H9 (cell line): ENCODE data around the gene VRK3. TPM values are rescaled to one million over a fixed set of nuclear protein-coding genes. Genes with fewer than 3 reads are reported as not detected.
"Not testable (repeated sequence)": the region's sequence is repeated elsewhere in the genome, so short reads cannot be mapped to it uniquely, and the experiment has no call there.

Source experiments
- DNase-seq: peaks from one replicate; pipeline ENCODE4 v3.0.0-alpha.2; 2017
- H2AFZ ChIP-seq: one replicate; pipeline ENCODE4 v1.6.1; 2013; ENCODE audit warnings: mild to moderate bottlenecking, low read length, control low read depth, moderate library complexity
- H2AK5ac ChIP-seq: 2 replicates; pipeline ENCODE4 v1.6.1; 2013; ENCODE audit warnings: low read length, control low read depth, mixed read lengths; ENCODE audit not compliant: insufficient read length
- H2BK120ac ChIP-seq: one replicate; pipeline ENCODE4 v1.6.1; 2013; ENCODE audit warnings: low read depth, mild to moderate bottlenecking, low read length, control low read depth, inconsistent platforms; ENCODE audit not compliant: poor library complexity, severe bottlenecking
- H2BK12ac ChIP-seq: 2 replicates; pipeline ENCODE4 v1.6.1; 2013; ENCODE audit warnings: low read length, control low read depth, mixed read lengths, low read depth; ENCODE audit not compliant: insufficient read length
- H2BK15ac ChIP-seq: 2 replicates; pipeline ENCODE4 v1.6.1; 2013; ENCODE audit warnings: low read depth, low read length, control low read depth
- H2BK20ac ChIP-seq: one replicate; pipeline ENCODE4 v1.6.1; 2013; ENCODE audit warnings: low read depth, mild to moderate bottlenecking, low read length, control low read depth, inconsistent platforms; ENCODE audit not compliant: poor library complexity, severe bottlenecking
- H2BK5ac ChIP-seq: 2 replicates; pipeline ENCODE4 v1.6.1; 2013; ENCODE audit warnings: low read length, control low read depth, mixed read lengths; ENCODE audit not compliant: insufficient read length
- H3K14ac ChIP-seq: 2 replicates; pipeline ENCODE4 v1.6.1; 2013; ENCODE audit warnings: low read length, control low read depth; ENCODE audit not compliant: insufficient read depth
- H3K18ac ChIP-seq: 2 replicates; pipeline ENCODE4 v1.6.1; 2013; ENCODE audit warnings: low read depth, mild to moderate bottlenecking, mixed read lengths, low read length, control low read depth; ENCODE audit not compliant: insufficient read length
- H3K23ac ChIP-seq: 2 replicates; pipeline ENCODE4 v1.6.1; 2013; ENCODE audit warnings: low read length, control low read depth, mixed read lengths, low read depth; ENCODE audit not compliant: insufficient read length
- H3K23me2 ChIP-seq: 2 replicates; pipeline ENCODE4 v1.6.1; 2013; ENCODE audit warnings: low read depth, mild to moderate bottlenecking, mixed read lengths, low read length, control low read depth; ENCODE audit not compliant: insufficient read length, poor library complexity, severe bottlenecking
- H3K27ac ChIP-seq: 2 replicates; pipeline ENCODE4 v1.5.1; 2013; ENCODE audit warnings: low read length, control low read depth, mixed read lengths, low read depth; ENCODE audit not compliant: insufficient read length
- H3K27me3 ChIP-seq: 2 replicates; pipeline ENCODE4 v1.6.1; 2013; ENCODE audit warnings: low read length, control low read depth, inconsistent platforms; ENCODE audit not compliant: insufficient read depth
- H3K4ac ChIP-seq: 2 replicates; pipeline ENCODE4 v1.6.1; 2013; ENCODE audit warnings: low read depth, mild to moderate bottlenecking, control low read depth, inconsistent platforms, low read length, moderate library complexity
- H3K4me1 ChIP-seq: 2 replicates; pipeline ENCODE4 v1.6.1; 2013; ENCODE audit warnings: low read length, control low read depth, inconsistent platforms; ENCODE audit not compliant: insufficient read depth
- H3K4me2 ChIP-seq: 2 replicates; pipeline ENCODE4 v1.6.1; 2013; ENCODE audit warnings: low read length, control low read depth, mixed read lengths; ENCODE audit not compliant: insufficient read length, insufficient read depth
- H3K56ac ChIP-seq: 2 replicates; pipeline ENCODE4 v1.6.1; 2013; ENCODE audit warnings: low read depth, mild to moderate bottlenecking, mixed read lengths, low read length, control low read depth; ENCODE audit not compliant: insufficient read length
- H3K79me1 ChIP-seq: 2 replicates; pipeline ENCODE4 v1.6.1; 2013; ENCODE audit warnings: low read depth, mild to moderate bottlenecking, moderate library complexity, low read length, control low read depth, inconsistent platforms; ENCODE audit not compliant: insufficient read depth, poor library complexity, severe bottlenecking
- H3K79me2 ChIP-seq: 2 replicates; pipeline ENCODE4 v1.6.1; 2013; ENCODE audit warnings: low read length, control low read depth, inconsistent platforms; ENCODE audit not compliant: insufficient read depth
- H3K9ac ChIP-seq: 2 replicates; pipeline ENCODE4 v1.6.1; 2013; ENCODE audit warnings: low read length, control low read depth, mixed read lengths; ENCODE audit not compliant: insufficient read length; ENCODE audit errors: extremely low read depth
- H3K9me3 ChIP-seq: one replicate; pipeline ENCODE4 v1.6.1; 2013; ENCODE audit warnings: low read depth, low read length, inconsistent platforms; ENCODE audit not compliant: control insufficient read depth
- H3T11ph ChIP-seq: one replicate; pipeline ENCODE4 v1.6.1; 2013; ENCODE audit warnings: mild to moderate bottlenecking, low read length, control low read depth, inconsistent platforms
- H4K20me1 ChIP-seq: one replicate; pipeline ENCODE4 v1.6.1; 2013; ENCODE audit not compliant: control insufficient read depth, insufficient read length, insufficient read depth
- H4K5ac ChIP-seq: 2 replicates; pipeline ENCODE4 v1.6.1; 2013; ENCODE audit warnings: low read depth, mild to moderate bottlenecking, mixed read lengths, low read length, control low read depth; ENCODE audit not compliant: insufficient read length
- H4K8ac ChIP-seq: replicated peaks from 2 replicates; pipeline ENCODE4 v1.6.1; 2013; ENCODE audit warnings: low read length, control low read depth, mixed read lengths, low read depth; ENCODE audit not compliant: insufficient read length
- H4K91ac ChIP-seq: 2 replicates; pipeline ENCODE4 v1.6.1; 2013; ENCODE audit warnings: low read depth, mild to moderate bottlenecking, moderate library complexity, mixed read lengths, low read length, control low read depth; ENCODE audit not compliant: insufficient read length
- H3K27ac Mint-ChIP-seq, 3 experiments: 2 replicates in 2 of 3; 3 replicates in 1 of 3; pipeline ENCODE4 v1.8.0; 2020 to 2021; ENCODE audit warnings: mixed read lengths in 3 of 3, mild to moderate bottlenecking in 1 of 3, moderate library complexity in 1 of 3
- H3K27me3 Mint-ChIP-seq: 2 replicates; pipeline ENCODE4 v1.8.0; 2021; ENCODE audit warnings: low read depth, mild to moderate bottlenecking, moderate library complexity, mixed read lengths
- H3K36me3 Mint-ChIP-seq, 3 experiments: 2 replicates in 2 of 3; 3 replicates in 1 of 3; pipeline ENCODE4 v1.8.0; 2020 to 2021; ENCODE audit warnings: low read depth in 3 of 3, mixed read lengths in 3 of 3; ENCODE audit not compliant: insufficient read depth in 1 of 3
- H3K4me1 Mint-ChIP-seq, 2 experiments: 2 replicates each; pipeline ENCODE4 v1.8.0; 2020; ENCODE audit warnings: mixed read lengths in 2 of 2
- H3K4me3 Mint-ChIP-seq, 2 experiments: 2 replicates in 1 of 2; 3 replicates in 1 of 2; pipeline ENCODE4 v1.8.0; 2020 to 2021; ENCODE audit warnings: mild to moderate bottlenecking in 2 of 2, mixed read lengths in 2 of 2, moderate library complexity in 1 of 2
- H3K9me3 Mint-ChIP-seq, 2 experiments: 2 replicates in 1 of 2; 3 replicates in 1 of 2; pipeline ENCODE4 v1.8.0; 2020; ENCODE audit warnings: mild to moderate bottlenecking in 2 of 2, mixed read lengths in 2 of 2, moderate library complexity in 1 of 2
- WGBS: extraction: QIAGEN DNeasy Blood & Tissue Kit; methylation state at CpG from one replicate; pipeline ENCODE4 v1.1.7; 2013; ENCODE audit warnings: missing lambda C conversion rate, low lambda C conversion rate, mixed read lengths; ENCODE audit not compliant: insufficient read length; ENCODE audit errors: extremely low coverage; 5-methylcytosine and 5-hydroxymethylcytosine counted together
- total RNA-seq: library from RNA; stranded (reverse); gene quantifications from 2 replicates; pipeline ENCODE4 v1.2.1, GENCODE V29; 2021
- TF ChIP-seq, protein P1 (sequence below): fragments of 200-600 bp; sonication (generic); conservative IDR thresholded peaks from 3 replicates; pipeline ENCODE4 v1.8.0; 2021; ENCODE audit warnings: antibody characterized with exemption, mild to moderate bottlenecking

The VRK3 gene
- total RNA-seq, 1 experiment from 2014 or later = 33.5 TPM

DNA sequence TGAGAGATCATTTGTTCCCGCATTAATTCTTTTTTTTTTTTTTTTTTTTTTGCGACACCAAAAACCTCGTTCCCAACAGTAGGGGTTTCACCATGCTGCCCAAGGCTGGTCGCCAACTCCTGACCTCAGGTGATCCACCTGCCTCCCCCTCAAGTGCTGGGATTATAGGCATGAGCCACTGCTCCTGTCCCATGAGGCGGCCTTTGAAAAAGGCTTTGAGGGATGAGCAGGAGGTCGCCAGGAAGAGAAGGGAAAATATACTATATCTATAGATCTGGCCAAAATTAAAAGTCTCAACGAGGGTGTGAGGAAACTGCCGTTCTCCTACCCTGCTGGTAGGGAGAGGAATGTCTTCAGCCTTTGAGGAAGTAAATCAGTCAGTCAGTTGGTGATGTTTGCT is 26.8 kb upstream of the VRK3 start:
- Mint-ChIP-seq H3K4me3 (no peak overlapping the region), H3K27ac (peak overlapping the region in 1 of 3 experiments; percentile 62; a peak in 1 of 7 replicates), H3K9me3 (peaks cover 48 to 62% of the 10 kb centered on the region in 2 experiments), H3K36me3 (peaks cover 16 to 20% (median 18%) of the 10 kb centered on the region in 3 experiments), H3K27me3 (no peaks in the 10 kb centered on the region; the same call in 1 of the 2 replicates), H3K4me1 (peaks cover 3 to 6% of the 10 kb centered on the region in 2 experiments; a peak in 3 of 4 replicates)
- TF ChIP-seq, protein P1, sequence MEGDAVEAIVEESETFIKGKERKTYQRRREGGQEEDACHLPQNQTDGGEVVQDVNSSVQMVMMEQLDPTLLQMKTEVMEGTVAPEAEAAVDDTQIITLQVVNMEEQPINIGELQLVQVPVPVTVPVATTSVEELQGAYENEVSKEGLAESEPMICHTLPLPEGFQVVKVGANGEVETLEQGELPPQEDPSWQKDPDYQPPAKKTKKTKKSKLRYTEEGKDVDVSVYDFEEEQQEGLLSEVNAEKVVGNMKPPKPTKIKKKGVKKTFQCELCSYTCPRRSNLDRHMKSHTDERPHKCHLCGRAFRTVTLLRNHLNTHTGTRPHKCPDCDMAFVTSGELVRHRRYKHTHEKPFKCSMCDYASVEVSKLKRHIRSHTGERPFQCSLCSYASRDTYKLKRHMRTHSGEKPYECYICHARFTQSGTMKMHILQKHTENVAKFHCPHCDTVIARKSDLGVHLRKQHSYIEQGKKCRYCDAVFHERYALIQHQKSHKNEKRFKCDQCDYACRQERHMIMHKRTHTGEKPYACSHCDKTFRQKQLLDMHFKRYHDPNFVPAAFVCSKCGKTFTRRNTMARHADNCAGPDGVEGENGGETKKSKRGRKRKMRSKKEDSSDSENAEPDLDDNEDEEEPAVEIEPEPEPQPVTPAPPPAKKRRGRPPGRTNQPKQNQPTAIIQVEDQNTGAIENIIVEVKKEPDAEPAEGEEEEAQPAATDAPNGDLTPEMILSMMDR = no peak
- no peaks in the 10 kb centered on the region for H4K20me1 ChIP-seq
- no peak overlapping the region for H2BK5ac ChIP-seq
- no peaks in the 10 kb centered on the region for H3K79me1 ChIP-seq
- no peak overlapping the region for H2AK5ac ChIP-seq
- H3K79me2 ChIP-seq = no peaks in the 10 kb centered on the region
- H3K14ac ChIP-seq = no peak overlapping the region
- H2AFZ ChIP-seq = no peak overlapping the region
- H2BK120ac ChIP-seq = no peak overlapping the region
- H3K27ac ChIP-seq = no peak overlapping the region
- H4K8ac ChIP-seq = no peak overlapping the region
- H3K23me2 ChIP-seq = no peaks in the 10 kb centered on the region
- H2BK12ac ChIP-seq = no peak overlapping the region
- H3K27me3 ChIP-seq = no peaks in the 10 kb centered on the region
- DNase-seq = no peak
- H3K18ac ChIP-seq = no peak overlapping the region
- H4K5ac ChIP-seq = no peak overlapping the region
- no peak overlapping the region for H3K4me2 ChIP-seq
- H3K9me3 ChIP-seq = peaks cover 22% of the 10 kb centered on the region
- H2BK20ac ChIP-seq = no peak overlapping the region
- H3K9ac ChIP-seq = no peak overlapping the region
- H3T11ph ChIP-seq = no peak overlapping the region
- H4K91ac ChIP-seq = no peak overlapping the region
- H3K4me1 ChIP-seq = no peaks in the 10 kb centered on the region
- H3K23ac ChIP-seq = no peak overlapping the region
- WGBS = no CpG with 5 or more reads among the region's 8 CpGs
- no peak overlapping the region for H3K56ac ChIP-seq
- no peak overlapping the region for H2BK15ac ChIP-seq
- H3K4ac ChIP-seq = no peak overlapping the region

DNA sequence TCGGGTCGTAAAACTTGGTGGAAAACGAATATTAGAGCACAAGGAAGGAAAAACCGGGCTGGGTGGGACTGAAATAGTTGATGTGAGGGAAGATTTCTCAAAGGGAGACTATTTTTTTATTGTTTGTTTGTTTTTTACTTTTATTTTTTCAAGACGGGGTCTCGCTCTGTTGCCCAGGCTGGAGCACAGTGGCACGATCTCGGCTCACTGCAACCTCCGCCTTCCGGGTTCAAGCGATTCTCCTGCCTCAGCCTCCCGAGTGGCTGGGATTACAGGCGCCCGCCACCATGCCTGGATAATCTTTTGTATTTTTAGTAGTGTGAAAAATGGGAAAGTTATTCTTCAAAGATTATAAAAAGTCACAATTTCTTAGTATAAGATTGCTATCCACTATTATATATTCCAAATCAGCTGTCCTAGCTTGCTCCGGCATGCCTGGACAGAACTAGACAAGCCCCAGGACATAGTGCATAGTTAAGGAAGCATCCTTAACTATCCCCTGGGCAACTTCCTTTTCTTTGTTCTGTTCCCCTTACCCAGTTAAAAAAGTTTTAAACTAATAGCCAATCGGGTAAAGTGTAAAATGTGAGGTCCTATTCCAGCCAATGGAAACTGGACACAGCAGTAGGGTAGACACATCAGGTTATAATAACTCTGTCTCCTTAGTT is 26.2 kb upstream of the VRK3 start:
- H3K23ac ChIP-seq, H3K56ac ChIP-seq, H3K4me1 Mint-ChIP-seq, H3K4me1 ChIP-seq, H3K23me2 ChIP-seq, H3K27ac ChIP-seq, H3K79me1 ChIP-seq, H2AFZ ChIP-seq, H3K27me3 Mint-ChIP-seq, H3K4ac ChIP-seq, H4K20me1 ChIP-seq, DNase-seq, H3T11ph ChIP-seq, H2BK5ac ChIP-seq, H3K27me3 ChIP-seq, H3K18ac ChIP-seq, H4K5ac ChIP-seq, H4K8ac ChIP-seq, H2BK12ac ChIP-seq, H3K14ac ChIP-seq, H3K79me2 ChIP-seq, H2BK20ac ChIP-seq, H3K9ac ChIP-seq, H2BK120ac ChIP-seq, H4K91ac ChIP-seq, H2BK15ac ChIP-seq, H3K27ac Mint-ChIP-seq, H2AK5ac ChIP-seq: not testable (repeated sequence)
- H3K4me2 ChIP-seq = peak overlapping the region; percentile 39
- H3K9me3 ChIP-seq = peaks cover 28% of the 10 kb centered on the region
- no CpG with 5 or more reads among the region's 16 CpGs for whole genome bisulfite sequencing
- peaks cover 22 to 26% (median 24%) of the 10 kb centered on the region in 3 experiments for H3K36me3 Mint-ChIP-seq
- H3K4me3 Mint-ChIP-seq = peak overlapping the region; percentile 71 to 88
- peaks cover 51 to 61% of the 10 kb centered on the region in 2 experiments for H3K9me3 Mint-ChIP-seq
